ENCODE measurements around the gene FLNB.

The FLNB gene

DNA sequence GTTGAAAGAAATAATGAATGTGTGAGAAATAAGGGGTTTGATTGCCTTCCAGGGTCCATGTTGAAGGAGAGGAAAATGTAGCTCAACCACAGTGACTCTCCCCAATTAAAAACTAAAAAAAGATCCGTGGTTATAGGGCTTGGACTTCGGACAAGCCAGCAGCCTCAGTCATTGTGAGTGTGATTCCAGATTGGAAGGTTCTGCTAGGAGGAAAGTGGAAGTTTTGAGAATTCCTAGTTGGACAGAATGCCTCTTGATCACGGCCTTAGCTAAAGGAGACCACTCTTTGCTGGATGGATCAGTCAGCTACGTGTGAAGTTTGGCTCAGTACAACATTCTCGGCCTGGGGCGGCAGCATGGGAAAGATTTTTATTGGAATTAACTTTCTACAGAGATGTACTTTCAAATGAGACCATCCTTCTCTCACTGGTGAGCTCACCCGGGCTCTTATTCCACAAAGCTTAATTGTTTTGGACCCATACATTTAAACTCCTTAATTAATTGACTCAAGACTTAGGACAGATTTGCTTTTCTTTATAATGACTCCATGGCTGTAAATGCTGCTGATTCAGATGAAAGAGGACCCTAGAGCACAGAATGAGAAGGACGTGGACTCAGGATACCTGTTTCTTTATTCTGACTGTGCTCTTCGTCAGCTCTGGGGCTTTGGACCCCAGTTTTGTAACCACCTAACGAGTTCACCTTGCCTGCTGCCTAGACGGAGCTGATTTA is 27.5 kb downstream of the FLNB start:
- no peak for TF ChIP-seq CTCF (conservative IDR thresholded peaks at IDR 0.05; ENCODE audit: control insufficient read depth, insufficient read depth, low read depth, low read length)
- DNase-seq (ENCODE audit: low read depth): no peak
- H3K4me3 ChIP-seq (ENCODE audit: control insufficient read depth, low read depth, low read length): no peak overlapping the region

DNA sequence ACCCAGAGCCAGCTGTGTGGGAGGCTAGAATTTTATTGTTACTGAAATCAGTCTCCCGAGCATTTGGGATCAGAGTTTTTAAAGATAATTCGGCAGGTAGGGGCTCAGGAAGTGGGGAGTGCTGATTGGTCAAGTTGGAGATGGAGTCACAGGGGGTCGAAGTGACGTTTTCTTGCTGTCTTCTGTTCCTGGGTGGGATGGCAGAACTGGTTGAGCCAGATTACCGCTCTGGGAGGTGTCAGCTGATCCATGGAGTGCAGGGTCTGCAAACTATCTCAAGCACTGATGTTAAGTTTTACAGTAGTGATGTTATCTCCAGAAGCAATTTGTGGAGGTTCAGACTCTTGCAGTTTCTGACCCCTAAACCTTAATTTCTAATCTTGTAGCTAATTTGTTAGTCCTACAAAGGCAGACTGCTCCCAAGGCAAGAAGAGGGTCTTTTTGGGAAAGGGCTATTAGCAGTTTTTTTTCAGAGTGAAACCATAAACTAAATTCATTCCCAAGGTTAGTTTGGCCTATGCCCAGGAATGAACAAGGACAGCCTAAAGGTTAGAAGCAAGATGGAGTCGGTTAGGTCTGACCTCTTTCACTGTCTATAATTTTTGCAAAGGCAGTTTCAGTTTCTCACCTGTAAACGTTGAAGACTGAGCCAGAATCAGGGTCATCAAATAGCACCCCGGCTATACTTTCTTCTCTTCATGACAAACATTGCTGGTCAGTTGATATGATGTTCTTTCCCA is 28.2 kb downstream of the FLNB start:
- no peak overlapping the region for H3K4me3 ChIP-seq (ENCODE audit: control insufficient read depth, low read depth, low read length)
- TF ChIP-seq CTCF (conservative IDR thresholded peaks at IDR 0.05; ENCODE audit: control insufficient read depth, insufficient read depth, low read depth, low read length): no peak
- no peak for DNase-seq (ENCODE audit: low read depth)

GRCh38 chr3:58037141-58037910 is 29.1 kb downstream of the FLNB start:
- no peak for TF ChIP-seq CTCF (conservative IDR thresholded peaks at IDR 0.05; ENCODE audit: control insufficient read depth, insufficient read depth, low read depth, low read length)

DNA sequence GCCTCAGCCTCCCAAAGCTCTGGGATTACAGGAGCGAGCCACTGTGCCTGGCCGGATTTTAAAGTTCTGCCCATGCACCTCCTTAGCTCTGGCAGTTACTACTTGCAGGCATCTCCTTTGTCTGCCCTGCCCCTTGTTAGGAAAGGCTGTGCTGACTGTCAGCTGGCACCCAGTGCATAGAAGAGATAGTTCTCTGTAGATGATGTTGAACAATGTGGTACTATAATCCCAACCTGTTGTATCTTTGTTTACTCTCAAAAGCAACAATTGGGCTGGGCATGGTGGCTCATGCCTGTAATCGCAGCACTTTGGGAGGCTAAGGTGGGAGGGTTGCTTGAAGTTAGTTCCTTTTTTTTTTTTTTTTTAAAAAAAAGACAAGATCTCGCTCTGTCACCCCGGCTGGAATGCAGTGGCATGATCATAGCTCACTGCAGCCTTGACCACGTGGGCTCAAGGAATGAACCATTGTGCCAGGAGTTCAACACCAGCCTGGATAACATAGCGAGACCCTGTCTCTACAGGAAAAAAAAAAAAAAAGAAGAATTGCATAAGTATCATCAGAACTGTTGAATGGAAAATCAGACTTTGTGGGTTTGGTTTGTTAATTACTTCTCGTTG is 30.6 kb downstream of the FLNB start:
- no peak overlapping the region for H3K4me3 ChIP-seq (ENCODE audit: control insufficient read depth, low read depth, low read length)
- TF ChIP-seq CTCF (conservative IDR thresholded peaks at IDR 0.05; ENCODE audit: control insufficient read depth, insufficient read depth, low read depth, low read length): no peak
- no peak for DNase-seq (ENCODE audit: low read depth)

More at GRCh38 chr3:58037141-58037910, 29.1 kb downstream of the FLNB start:
- DNase-seq (ENCODE audit: low read depth): no peak
- H3K4me3 ChIP-seq (ENCODE audit: control insufficient read depth, low read depth, low read length): no peak overlapping the region

- TF ChIP-seq CTCF (conservative IDR thresholded peaks at IDR 0.05; ENCODE audit: control insufficient read depth, insufficient read depth, low read depth, low read length): no peak
- no peak overlapping the region for H3K4me3 ChIP-seq (ENCODE audit: control insufficient read depth, low read depth, low read length)
- no peak for DNase-seq (ENCODE audit: low read depth)
Observed at GRCh38 chr3:58039601-58040000, 31.4 kb downstream of the FLNB start.

DNA sequence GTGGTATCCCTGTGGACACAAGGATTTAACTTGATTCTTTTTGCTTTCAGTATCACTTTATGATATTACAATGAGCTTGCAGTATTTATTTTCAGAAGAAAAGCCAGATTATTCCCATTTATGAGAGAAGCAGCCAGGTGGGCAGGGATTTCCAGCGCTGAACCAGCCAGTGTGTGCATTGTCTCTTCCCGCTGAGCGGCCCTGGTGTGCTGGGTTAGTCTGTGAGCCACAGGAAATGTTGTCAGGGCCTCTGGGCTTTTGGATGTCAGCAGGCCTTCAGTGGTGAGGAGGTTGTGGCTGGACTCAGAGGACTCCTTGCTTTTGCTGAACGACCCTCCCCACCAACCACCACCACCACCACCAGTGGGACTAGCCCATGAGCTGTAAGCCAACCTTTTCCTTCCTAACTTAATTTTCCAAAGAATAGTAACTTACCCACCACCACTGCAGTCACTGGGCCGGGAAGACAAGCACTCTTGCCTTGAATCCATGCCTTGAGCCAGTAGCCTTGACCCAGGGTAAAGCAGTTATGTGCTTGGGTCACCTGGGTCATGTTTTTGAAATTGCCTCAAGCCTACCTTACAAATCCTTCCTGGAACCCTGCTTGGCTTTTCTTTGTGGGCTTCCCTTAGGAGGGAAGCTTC is 33.1 kb downstream of the FLNB start:
- no peak for DNase-seq (ENCODE audit: low read depth)
- TF ChIP-seq CTCF (conservative IDR thresholded peaks at IDR 0.05; ENCODE audit: control insufficient read depth, insufficient read depth, low read depth, low read length): no peak
- H3K4me3 ChIP-seq (ENCODE audit: control insufficient read depth, low read depth, low read length): no peak overlapping the region
